Lung microvascular endothelial cell (primary cell): ENCODE data around the gene ADCK2. TPM values are rescaled to one million over a fixed set of nuclear protein-coding genes. Genes with fewer than 3 reads are reported as not detected.
"Not testable (repeated sequence)": the region's sequence is repeated elsewhere in the genome, so short reads cannot be mapped to it uniquely, and the experiment has no call there.

Source experiments
- DNase-seq, 2 donors: peaks; one replicate each; pipeline versions ENCODE4 v3.0.0 to v3.0.0-alpha.2; 2010; ENCODE audit warnings: low read depth in 2 of 2
- total RNA-seq: library from RNA; depleted of rRNA; stranded (reverse); fragments of >200 nt; gene quantifications from 2 replicates; pipeline ENCODE4 v1.2.1, GENCODE V29; 2014

ADCK2 gene
- total RNA-seq, 1 donor from 2014 or later = 45.4 TPM

GRCh38 chr7:140691376-140692045, 18.8 kb downstream of the ADCK2 start:
- no peak for DNase-seq

GRCh38 chr7:140693849-140694248, 21.1 kb downstream of the ADCK2 start:
- DNase-seq = not testable (repeated sequence)

- no peak for DNase-seq
Measured at GRCh38 chr7:140694592-140694991, 21.8 kb downstream of the ADCK2 start.

GRCh38 chr7:140695381-140695780, 22.6 kb downstream of the ADCK2 start:
- no peak for DNase-seq

- peak; percentile 89 to 91 for DNase-seq
Measured at GRCh38 chr7:140696024-140696679, 23.4 kb downstream of the ADCK2 start.

GRCh38 chr7:140696680-140697446, 24.1 kb downstream of the ADCK2 start, which contains the start of gene NDUFB2:
Gene NDUFB2, plus strand, starts transcription at chr7:140696708. Its CDS starts 37 bp downstream, at chr7:140696745.
- peak; percentile 80 to 81 for DNase-seq

- DNase-seq = no peak
Measured at GRCh38 chr7:140697447-140698143, 24.9 kb downstream of the ADCK2 start.

- DNase-seq = no peak
Measured at GRCh38 chr7:140698477-140698876, 25.7 kb downstream of the ADCK2 start.

GRCh38 chr7:140702774-140703173, 30.0 kb downstream of the ADCK2 start:
- DNase-seq = no peak

GRCh38 chr7:140704205-140704604, 31.5 kb downstream of the ADCK2 start:
- DNase-seq = no peak

- DNase-seq = no peak
Measured at GRCh38 chr7:140707132-140707531, 34.4 kb downstream of the ADCK2 start.

- not testable (repeated sequence) for DNase-seq
Measured at GRCh38 chr7:140708764-140709163, 36.0 kb downstream of the ADCK2 start.

- DNase-seq = not testable (repeated sequence)
Measured at GRCh38 chr7:140712392-140712791, 39.6 kb downstream of the ADCK2 start.

- DNase-seq = no peak
Measured at GRCh38 chr7:140714331-140715040, 41.7 kb downstream of the ADCK2 start.

- peak; percentile 38 to 62 for DNase-seq
Measured at GRCh38 chr7:140719721-140720120, 47.0 kb downstream of the ADCK2 start.

GRCh38 chr7:140722254-140722653, 49.5 kb downstream of the ADCK2 start:
- DNase-seq = no peak

GRCh38 chr7:140723006-140723405, 50.3 kb downstream of the ADCK2 start:
- no peak for DNase-seq

GRCh38 chr7:140723574-140723973, 50.8 kb downstream of the ADCK2 start:
- DNase-seq = no peak

- no peak for DNase-seq
Measured at GRCh38 chr7:140724706-140725105, 52.0 kb downstream of the ADCK2 start.

- DNase-seq = peak; percentile 9 to 19
Measured at GRCh38 chr7:140726281-140726680, 53.5 kb downstream of the ADCK2 start.

- no peak for DNase-seq
Measured at GRCh38 chr7:140732416-140732815, 59.7 kb downstream of the ADCK2 start.
